Measurements from ENCODE around the gene KIAA0930.

KIAA0930 gene

GRCh38 chr22:45172881-45173585, 67.7 kb downstream of the KIAA0930 start:
- DNase-seq: no peak

GRCh38 chr22:45171830-45172229, 68.9 kb downstream of the KIAA0930 start:
- no peak for DNase-seq

GRCh38 chr22:45169591-45170466, 70.9 kb downstream of the KIAA0930 start:
- no peak for DNase-seq

DNA sequence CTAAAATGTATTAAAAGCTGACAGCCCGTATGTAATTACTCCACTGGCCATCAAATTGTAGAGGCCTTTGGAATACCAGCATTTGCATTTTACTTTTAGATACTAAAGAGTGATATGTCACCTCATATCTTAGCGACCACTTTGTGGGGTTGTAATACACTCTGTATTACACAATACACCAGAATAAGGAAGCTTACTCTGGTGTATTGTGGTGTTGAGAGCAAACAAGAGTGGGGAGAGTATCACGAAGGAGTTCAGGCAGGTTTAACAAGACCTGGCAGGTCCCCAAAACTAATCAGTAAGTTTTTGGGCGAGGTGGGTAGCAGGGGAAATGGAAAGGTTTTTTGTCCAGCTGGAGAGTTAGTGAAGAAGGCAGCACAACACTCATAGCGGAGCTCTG, 73.8 kb downstream of the KIAA0930 start:
- DNase-seq: no peak

DNA sequence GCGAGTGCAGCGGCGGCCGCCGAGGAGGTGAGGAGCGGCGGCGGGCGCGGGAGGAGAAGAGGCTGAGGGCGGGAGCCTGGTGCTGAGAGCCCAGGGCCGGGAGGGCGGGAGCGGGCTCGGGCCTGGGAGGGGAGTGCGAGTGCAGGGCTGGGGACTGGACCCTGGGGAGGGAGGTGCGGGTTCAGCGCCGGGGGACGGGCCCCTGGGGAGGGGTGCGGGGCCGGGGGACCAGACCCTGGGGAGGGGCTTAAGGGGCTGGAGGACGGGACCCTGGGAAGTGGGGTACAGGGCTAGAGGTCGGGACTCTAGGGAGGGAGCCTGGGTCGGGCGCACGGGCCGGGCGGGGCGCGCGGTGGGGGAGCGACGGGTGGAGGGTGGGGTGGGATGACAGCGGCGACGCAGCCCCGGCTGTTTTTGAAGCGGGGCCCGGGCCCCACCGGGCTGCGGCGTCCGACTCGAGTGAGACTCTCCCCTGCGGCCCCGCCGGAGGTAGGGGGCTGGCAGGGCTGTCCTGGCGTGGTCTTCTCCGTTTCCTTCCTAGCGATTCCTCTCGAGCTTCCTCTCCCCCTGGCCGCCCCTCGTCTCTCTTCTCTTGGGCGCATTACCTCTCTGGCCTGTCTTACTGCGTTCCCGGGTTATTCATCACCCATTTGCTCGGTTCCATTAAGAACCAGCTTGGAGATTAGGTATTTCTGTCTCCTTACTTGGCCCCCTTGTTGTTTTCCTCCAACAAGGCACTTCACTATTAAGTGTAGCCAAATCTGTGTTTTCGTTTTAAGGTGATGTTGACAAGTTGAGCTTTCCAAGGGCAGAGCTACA, 76.2 kb downstream of the KIAA0930 start:
- peak; percentile 23 for DNase-seq

DNA sequence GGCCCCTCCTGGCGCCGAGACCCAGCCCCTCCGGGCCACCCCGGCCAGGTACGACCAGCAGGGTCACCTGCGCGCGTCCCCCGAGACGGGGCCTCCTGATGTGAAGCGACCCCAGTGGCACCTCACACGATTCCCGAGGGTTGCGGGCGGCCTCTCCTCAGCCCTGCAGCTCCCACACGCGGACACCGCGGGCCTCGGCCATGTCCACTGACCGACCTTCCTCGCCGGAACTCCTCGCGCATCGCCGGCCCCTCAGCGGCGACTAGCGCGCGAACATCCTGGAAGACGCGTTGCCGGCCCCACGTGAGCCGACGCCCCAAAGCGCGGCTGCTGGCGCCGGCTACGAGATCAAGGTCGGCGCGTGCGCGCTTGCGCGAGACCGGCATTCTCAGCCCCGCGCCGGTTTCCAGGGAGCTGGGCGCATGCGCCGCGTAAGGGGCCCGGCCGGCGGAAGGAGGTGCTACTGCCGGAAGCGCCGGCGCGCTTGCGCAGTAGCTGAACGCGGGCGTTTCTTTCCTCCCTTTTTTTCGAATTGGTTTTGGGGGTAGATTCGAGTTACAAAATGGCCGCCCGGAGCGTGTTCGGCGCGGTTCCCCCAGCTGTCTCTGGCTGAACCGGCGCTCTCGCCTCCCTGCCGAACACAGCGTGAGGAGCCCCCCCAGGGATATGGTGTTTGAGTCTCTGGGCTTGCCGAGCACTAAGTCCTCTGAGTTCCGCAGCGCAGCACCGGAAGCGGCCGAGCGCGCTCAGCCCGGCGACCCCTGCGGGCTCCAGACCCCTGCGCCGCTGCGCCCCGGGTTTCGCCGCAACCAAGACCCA, 77.0 kb downstream of the KIAA0930 start, which contains the start of gene NUP50:
Gene NUP50, plus strand, starts transcription at position 475 of the 819 bp plus-strand sequence. CDS start 4,253 bp downstream, outside the sequence.
- DNase-seq: peak; percentile 93

DNA sequence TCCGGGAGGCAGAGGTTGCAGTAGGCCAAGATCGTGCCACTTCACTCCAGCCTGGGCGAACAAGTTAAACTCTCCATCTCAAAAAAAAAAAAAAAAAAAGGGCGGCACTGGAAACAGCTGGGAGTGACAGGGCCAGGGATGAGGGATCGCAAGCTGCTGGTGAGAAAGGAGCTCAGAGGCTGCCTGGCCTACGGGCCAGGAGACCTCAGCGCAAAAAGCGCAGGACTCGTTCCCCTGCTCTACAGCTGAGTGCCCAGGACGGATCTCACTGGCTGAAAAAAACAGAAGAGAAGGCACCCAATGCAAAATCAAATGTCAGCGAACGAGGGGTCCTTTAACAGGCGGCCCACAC, 77.6 kb downstream of the KIAA0930 start:
- DNase-seq: no peak

- no peak for DNase-seq
These were observed 78.2 kb downstream of the KIAA0930 start for GRCh38 chr22:45162531-45162930.

GRCh38 chr22:45159652-45160462, 80.8 kb downstream of the KIAA0930 start:
- no peak for DNase-seq

- no peak for DNase-seq
These were observed 82.8 kb downstream of the KIAA0930 start for GRCh38 chr22:45157907-45158306.

GRCh38 chr22:45155050-45155840, 85.4 kb downstream of the KIAA0930 start:
- no peak for DNase-seq

DNA sequence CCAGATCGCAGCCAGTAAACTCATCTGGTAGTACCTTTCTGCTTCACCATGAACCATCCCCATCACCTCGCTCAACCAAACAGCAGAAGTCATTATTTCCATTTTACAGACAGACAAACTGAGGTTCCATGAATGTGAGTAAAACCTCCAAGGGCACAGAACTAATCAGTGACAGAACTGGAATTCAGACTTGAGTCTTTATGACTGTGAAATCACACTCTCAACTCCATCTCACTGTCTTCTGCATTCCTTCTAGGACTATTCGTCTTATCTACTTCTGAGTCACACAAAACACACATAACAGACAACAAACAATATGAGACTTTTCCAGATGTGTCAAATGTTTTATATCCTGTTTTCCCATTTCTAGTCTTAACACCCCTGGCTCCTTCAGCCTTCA, 86.3 kb downstream of the KIAA0930 start:
- no peak for DNase-seq

- DNase-seq: no peak
These were observed 89.2 kb downstream of the KIAA0930 start for GRCh38 chr22:45151503-45151902.

GRCh38 chr22:45150139-45150538, 90.6 kb downstream of the KIAA0930 start:
- no peak for DNase-seq

DNA sequence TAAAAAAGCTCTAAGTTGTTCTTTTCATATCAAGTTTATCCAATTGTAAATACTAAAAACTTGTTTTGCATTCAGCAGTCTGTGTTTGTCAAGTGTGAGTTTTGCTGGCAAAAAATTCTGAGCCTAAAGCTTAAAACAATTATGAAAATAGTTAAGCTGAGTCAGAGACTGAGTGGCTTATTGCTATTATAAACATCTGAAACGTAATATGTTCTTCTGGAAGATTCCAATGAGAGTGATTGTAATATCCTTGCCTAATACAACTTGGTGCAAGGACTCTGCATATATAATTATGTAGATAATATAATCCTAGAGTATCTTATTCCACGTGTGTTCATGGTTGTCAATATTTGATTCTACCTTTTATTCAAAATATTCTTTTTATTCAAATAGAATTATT, 91.0 kb downstream of the KIAA0930 start:
- no peak for DNase-seq

DNA sequence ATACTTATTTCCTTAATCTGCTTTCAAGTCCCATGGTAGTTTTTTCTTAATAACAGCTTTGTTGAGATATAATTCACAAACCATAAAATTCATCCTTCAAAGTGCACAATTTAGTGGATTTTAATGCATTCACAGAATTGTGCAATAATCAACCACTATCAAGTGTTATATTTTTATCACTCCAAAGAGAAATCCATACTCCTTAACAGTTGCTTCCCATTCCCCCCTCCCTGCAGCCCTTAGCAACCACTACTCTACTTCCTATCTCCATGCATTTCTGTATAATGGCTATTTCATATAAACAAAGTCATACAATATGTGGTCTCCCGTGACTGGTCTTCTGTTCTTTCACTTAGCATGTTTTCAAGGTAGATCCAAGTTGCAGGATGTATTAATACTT, 95.8 kb downstream of the KIAA0930 start:
- DNase-seq: no peak

GRCh38 chr22:45142376-45142775, 98.3 kb downstream of the KIAA0930 start:
- DNase-seq: no peak
